Stimulated activated CD4-positive, alpha-beta T cell treated with anti-CD3 and anti-CD28 coated beads, TNF-alpha, amount 100 ng/mL, for 4 hours (primary cell): ENCODE measurements around the gene KRTAP4-5.
"Not testable (repeated sequence)": the region's sequence is repeated elsewhere in the genome, so short reads cannot be mapped to it uniquely, and the experiment has no call there.

Experiments used
- DNase-seq, 3 experiments: peaks; one replicate each; pipeline ENCODE4 v3.0.0-alpha.2; 2020; ENCODE audit warnings: low read depth in 3 of 3

KRTAP4-5 gene

GRCh38 chr17:41108728-41109386 is 40.8 kb downstream of the KRTAP4-5 start:
- DNase-seq: not testable (repeated sequence)

DNA sequence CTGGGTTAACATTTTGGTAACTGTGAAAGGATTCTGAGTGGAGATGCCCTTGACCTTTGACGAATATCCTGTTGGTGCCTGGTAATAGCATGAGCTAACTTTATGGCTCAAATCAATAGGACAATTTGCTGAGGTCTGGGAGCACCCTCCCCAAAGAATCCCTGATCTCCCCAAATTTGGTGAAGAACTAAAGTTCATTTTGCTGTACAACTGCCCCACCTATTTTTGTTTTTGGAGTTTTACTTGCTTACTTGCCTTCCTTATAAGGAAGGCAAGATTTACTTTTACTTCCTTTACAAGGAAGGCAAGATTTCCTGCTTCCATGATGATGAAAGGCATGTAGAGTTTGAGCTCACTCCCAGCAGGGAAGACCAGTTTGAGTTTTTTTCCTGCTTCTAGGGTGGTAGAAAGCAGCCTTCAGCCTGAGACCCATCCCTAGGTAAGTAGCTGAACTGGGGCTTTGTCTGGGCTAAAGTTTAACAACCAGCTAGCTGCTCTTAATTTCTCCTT is 41.6 kb downstream of the KRTAP4-5 start:
- DNase-seq: no peak

DNA sequence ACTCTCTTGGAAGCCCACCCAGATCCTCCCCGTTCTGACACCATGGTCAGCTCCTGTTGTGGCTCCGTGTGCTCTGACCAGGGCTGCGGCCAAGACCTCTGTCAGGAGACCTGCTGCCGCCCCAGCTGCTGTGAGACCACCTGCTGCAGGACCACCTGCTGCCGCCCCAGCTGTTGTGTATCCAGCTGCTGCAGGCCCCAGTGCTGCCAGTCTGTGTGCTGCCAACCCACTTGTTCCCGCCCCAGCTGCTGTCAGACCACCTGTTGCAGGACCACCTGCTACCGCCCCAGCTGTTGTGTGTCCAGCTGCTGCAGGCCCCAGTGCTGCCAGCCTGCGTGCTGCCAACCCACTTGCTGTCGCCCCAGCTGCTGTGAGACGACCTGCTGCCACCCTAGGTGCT is 44.3 kb downstream of the KRTAP4-5 start, which contains the start of gene KRTAP4-9:
Gene KRTAP4-9, plus strand, starts transcription at position 43 of the 400 bp plus-strand sequence. Its CDS starts 0 bp downstream, at position 43.
- DNase-seq: not testable (repeated sequence)

DNA sequence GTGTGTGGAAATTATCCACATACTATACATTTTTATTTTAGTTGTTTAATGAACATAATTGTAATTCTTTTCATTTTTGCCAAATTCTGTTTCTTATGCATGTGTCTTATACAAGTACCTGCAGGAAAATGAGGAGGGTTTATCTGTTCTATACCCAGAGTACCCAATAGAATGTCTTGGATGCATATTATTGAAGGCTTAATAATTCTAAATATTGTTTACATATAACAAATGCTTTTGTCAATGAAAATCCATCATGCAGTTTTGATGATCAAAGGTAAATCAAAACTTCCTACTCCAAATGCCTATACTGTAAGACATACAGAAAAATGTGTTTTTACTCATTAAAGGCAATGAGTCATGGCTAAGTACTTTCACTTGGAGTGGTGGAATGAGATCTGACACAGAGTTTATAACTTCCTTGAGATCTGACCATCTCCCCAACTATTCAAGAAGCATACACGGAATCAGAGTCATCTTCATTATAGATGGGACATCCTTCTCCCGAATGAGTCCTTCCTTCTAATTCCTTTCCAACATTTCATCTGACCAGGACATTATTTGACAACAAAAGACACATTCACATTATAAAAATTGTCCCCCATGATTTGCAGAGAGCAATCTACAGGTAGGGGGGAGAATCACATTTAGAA is 45.1 kb downstream of the KRTAP4-5 start:
- not testable (repeated sequence) for DNase-seq

DNA sequence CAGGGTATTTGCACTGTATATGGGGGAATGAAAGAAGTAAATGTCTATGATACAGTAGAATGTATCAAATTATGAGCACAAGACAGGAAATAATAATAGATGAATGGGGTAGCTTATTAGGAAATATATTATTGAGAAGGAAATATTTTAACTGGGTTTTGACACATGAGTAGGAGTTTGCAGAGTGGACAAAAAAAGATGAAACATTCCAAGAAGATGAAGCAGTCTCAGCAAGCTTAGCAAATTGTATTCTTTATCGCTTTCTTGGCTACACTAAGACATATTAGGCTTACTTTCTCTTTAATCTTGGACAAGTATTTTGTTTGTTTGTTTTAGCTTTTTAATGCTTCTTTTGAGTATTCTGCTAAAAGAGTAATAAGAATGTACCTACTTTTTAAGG is 45.7 kb downstream of the KRTAP4-5 start:
- no peak for DNase-seq

DNA sequence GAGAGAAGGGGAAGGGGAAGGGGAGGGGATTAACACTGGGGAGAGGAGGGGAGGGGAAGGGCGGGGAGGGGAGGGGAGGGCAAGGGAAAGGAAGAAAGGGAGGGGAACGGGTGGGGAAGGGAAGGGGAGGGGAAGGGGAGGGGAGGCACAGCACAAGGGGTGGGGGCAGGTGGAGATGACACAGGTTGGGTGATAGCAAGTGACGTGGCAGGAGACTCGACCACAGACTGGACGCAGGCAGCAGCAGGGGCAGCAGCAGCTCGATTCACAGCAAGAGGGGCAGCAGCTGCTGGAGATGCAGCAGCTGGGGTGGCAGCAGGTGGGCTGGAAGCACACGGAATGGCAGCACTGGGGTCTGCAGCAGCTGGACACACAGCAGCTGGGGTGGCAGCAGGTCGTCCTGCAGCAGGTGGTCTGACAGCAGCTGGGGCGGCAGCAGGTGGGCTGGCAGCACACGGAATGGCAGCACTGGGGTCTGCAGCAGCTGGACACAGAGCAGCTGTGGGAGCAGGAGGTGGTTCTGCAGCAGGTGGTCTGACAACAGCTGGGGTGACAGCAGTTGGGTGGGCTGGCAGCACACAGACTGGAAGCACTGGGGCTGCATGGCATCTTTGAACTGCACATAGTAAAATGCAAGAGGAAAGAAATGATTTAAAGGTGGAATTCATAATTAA is 47.9 kb downstream of the KRTAP4-5 start, which contains the start of gene KRTAP4-16:
Gene KRTAP4-16, minus strand, starts transcription at position 624 of the 674 bp plus-strand sequence. Its CDS starts 0 bp downstream, at position 624.
- no peak for DNase-seq

DNA sequence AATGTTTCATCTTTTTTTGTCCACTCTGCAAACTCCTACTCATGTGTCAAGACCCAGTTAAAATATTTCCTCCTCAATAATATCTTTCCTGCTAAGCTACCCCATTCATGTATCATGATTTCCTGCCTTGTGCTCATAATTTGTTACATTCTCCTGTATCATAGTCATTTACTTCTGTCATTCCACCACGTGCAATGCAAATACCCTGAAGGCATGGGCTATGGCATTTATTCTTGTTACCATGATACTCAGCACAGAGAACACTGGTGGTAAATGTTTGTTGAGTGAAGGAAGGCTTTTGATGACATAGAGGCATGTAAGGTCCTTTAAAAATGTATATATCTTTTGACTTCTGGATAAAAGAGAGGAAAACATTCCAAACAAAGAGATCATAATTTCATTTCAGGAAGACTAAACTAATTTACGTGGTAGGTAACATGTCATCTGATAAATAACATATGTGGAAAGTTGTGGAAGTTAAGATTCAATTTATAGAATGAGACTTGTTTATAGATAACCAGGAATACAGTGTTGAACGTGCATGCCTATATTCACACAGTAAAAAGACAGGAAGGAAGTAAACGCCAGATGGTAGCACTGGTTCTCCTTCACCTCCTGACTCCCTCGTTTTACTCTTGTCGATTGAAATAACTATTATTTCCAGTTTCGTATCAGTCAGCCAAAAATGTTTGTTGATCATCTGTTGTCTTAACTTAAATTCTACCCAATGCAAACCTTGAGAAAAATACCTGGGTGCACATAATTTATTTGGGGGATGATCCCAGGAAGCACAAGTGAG is 49.7 kb downstream of the KRTAP4-5 start:
- DNase-seq: not testable (repeated sequence)
